ENCODE data around the gene CNPY1.

Gene CNPY1

GRCh38 chr7:155454183-155455112 lies 91.9 kb downstream of the CNPY1 start:
- Histone ChIP-seq H3K36me3 (ENCODE audit: insufficient read depth, low read length) (no peaks in the 10 kb centered on the region), H3K27me3 (ENCODE audit: insufficient read depth, low read length, poor library complexity) (peaks cover 12% of the 10 kb centered on the region), H3K9ac (ENCODE audit: low read depth, low read length) (no peak overlapping the region), H3K27ac (ENCODE audit: low read length) (no peak overlapping the region), H3K9me3 (ENCODE audit: insufficient read depth, low read length, severe bottlenecking) (no peaks in the 10 kb centered on the region), H2AFZ (ENCODE audit: low read depth, low read length) (no peak overlapping the region), H3K4me3 (ENCODE audit: low read depth in 1 of 2, low read length in 2 of 2) (no peak overlapping the region), H3K4me1 (ENCODE audit: insufficient read depth, low read length) (no peaks in the 10 kb centered on the region), H4K20me1 (ENCODE audit: insufficient read depth, low read length) (no peaks in the 10 kb centered on the region), H3K79me2 (ENCODE audit: insufficient read depth, low read length) (no peaks in the 10 kb centered on the region), H3K4me2 (ENCODE audit: insufficient read depth, low read length) (no peak overlapping the region)
- ATAC-seq (ENCODE audit: insufficient read depth, low read depth) (no peak), DNase-seq (no peak)
- no peak for TF ChIP-seq EZH2 (IDR thresholded peaks at IDR 0.05; ENCODE audit: borderline replicate concordance, low read depth, low read length, severe bottlenecking)
- no peak for TF ChIP-seq CTCF (IDR thresholded peaks at IDR 0.05; ENCODE audit: borderline replicate concordance, extremely low read depth, low read length, poor library complexity, severe bottlenecking)

GRCh38 chr7:155453296-155454182 lies 92.8 kb downstream of the CNPY1 start:
- Histone ChIP-seq H3K79me2 (ENCODE audit: insufficient read depth, low read length) (no peaks in the 10 kb centered on the region), H3K9ac (ENCODE audit: low read depth, low read length) (no peak overlapping the region), H2AFZ (ENCODE audit: low read depth, low read length) (no peak overlapping the region), H3K4me3 (ENCODE audit: low read depth in 1 of 2, low read length in 2 of 2) (no peak overlapping the region), H3K27me3 (ENCODE audit: insufficient read depth, low read length, poor library complexity) (peaks cover 12% of the 10 kb centered on the region), H3K4me2 (ENCODE audit: insufficient read depth, low read length) (no peak overlapping the region), H3K27ac (ENCODE audit: low read length) (no peak overlapping the region), H3K9me3 (ENCODE audit: insufficient read depth, low read length, severe bottlenecking) (no peaks in the 10 kb centered on the region), H3K36me3 (ENCODE audit: insufficient read depth, low read length) (no peaks in the 10 kb centered on the region), H3K4me1 (ENCODE audit: insufficient read depth, low read length) (no peaks in the 10 kb centered on the region), H4K20me1 (ENCODE audit: insufficient read depth, low read length) (no peaks in the 10 kb centered on the region)
- ATAC-seq (ENCODE audit: insufficient read depth, low read depth) (no peak), DNase-seq (no peak)
- TF ChIP-seq CTCF (IDR thresholded peaks at IDR 0.05; ENCODE audit: borderline replicate concordance, extremely low read depth, low read length, poor library complexity, severe bottlenecking) = no peak
- no peak for TF ChIP-seq EZH2 (IDR thresholded peaks at IDR 0.05; ENCODE audit: borderline replicate concordance, low read depth, low read length, severe bottlenecking)

- H3K27me3 ChIP-seq (ENCODE audit: insufficient read depth, low read length, poor library complexity) = peaks cover 12% of the 10 kb centered on the region
- H3K9me3 ChIP-seq (ENCODE audit: insufficient read depth, low read length, severe bottlenecking) = no peaks in the 10 kb centered on the region
- no peaks in the 10 kb centered on the region for H4K20me1 ChIP-seq (ENCODE audit: insufficient read depth, low read length)
- no peak overlapping the region for H3K27ac ChIP-seq (ENCODE audit: low read length)
- ATAC-seq (ENCODE audit: insufficient read depth, low read depth) (no peak), DNase-seq (no peak)
- TF ChIP-seq CTCF (IDR thresholded peaks at IDR 0.05; ENCODE audit: borderline replicate concordance, extremely low read depth, low read length, poor library complexity, severe bottlenecking) = no peak
- TF ChIP-seq EZH2 (IDR thresholded peaks at IDR 0.05; ENCODE audit: borderline replicate concordance, low read depth, low read length, severe bottlenecking) = no peak
- no peak overlapping the region for H2AFZ ChIP-seq (ENCODE audit: low read depth, low read length)
- no peaks in the 10 kb centered on the region for H3K79me2 ChIP-seq (ENCODE audit: insufficient read depth, low read length)
- H3K36me3 ChIP-seq (ENCODE audit: insufficient read depth, low read length) = no peaks in the 10 kb centered on the region
- H3K4me1 ChIP-seq (ENCODE audit: insufficient read depth, low read length) = no peaks in the 10 kb centered on the region
- no peak overlapping the region for H3K9ac ChIP-seq (ENCODE audit: low read depth, low read length)
- H3K4me3 ChIP-seq (ENCODE audit: low read depth in 1 of 2, low read length in 2 of 2) = no peak overlapping the region
- H3K4me2 ChIP-seq (ENCODE audit: insufficient read depth, low read length) = no peak overlapping the region
Observed at GRCh38 chr7:155452505-155453295, 93.7 kb downstream of the CNPY1 start.

Data from DND-41 (cell line).